Measurements from ENCODE around the gene LRRC49.

LRRC49 gene

GRCh38 chr15:70852501-70853317 is 39.9 kb upstream of the LRRC49 start:
- H3K9me3 ChIP-seq (ENCODE audit: insufficient read depth, low read length, severe bottlenecking) = no peaks in the 10 kb centered on the region
- no peak overlapping the region for H3K4me3 ChIP-seq (ENCODE audit: low read depth in 1 of 2, low read length in 2 of 2)
- H4K20me1 ChIP-seq (ENCODE audit: insufficient read depth, low read length) = no peaks in the 10 kb centered on the region
- H3K79me2 ChIP-seq (ENCODE audit: insufficient read depth, low read length) = no peaks in the 10 kb centered on the region
- no peak for TF ChIP-seq EZH2 (IDR thresholded peaks at IDR 0.05; ENCODE audit: borderline replicate concordance, low read depth, low read length, severe bottlenecking)
- TF ChIP-seq, protein P1, sequence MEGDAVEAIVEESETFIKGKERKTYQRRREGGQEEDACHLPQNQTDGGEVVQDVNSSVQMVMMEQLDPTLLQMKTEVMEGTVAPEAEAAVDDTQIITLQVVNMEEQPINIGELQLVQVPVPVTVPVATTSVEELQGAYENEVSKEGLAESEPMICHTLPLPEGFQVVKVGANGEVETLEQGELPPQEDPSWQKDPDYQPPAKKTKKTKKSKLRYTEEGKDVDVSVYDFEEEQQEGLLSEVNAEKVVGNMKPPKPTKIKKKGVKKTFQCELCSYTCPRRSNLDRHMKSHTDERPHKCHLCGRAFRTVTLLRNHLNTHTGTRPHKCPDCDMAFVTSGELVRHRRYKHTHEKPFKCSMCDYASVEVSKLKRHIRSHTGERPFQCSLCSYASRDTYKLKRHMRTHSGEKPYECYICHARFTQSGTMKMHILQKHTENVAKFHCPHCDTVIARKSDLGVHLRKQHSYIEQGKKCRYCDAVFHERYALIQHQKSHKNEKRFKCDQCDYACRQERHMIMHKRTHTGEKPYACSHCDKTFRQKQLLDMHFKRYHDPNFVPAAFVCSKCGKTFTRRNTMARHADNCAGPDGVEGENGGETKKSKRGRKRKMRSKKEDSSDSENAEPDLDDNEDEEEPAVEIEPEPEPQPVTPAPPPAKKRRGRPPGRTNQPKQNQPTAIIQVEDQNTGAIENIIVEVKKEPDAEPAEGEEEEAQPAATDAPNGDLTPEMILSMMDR (IDR thresholded peaks at IDR 0.05; ENCODE audit: borderline replicate concordance, extremely low read depth, low read length, poor library complexity, severe bottlenecking) = no peak
- ATAC-seq (ENCODE audit: insufficient read depth, low read depth) (no peak), DNase-seq (no peak)
- no peaks in the 10 kb centered on the region for H3K36me3 ChIP-seq (ENCODE audit: insufficient read depth, low read length)
- no peak overlapping the region for H3K4me2 ChIP-seq (ENCODE audit: insufficient read depth, low read length)
- no peaks in the 10 kb centered on the region for H3K4me1 ChIP-seq (ENCODE audit: insufficient read depth, low read length)
- H2AFZ ChIP-seq (ENCODE audit: low read depth, low read length) = no peak overlapping the region
- no peaks in the 10 kb centered on the region for H3K27me3 ChIP-seq (ENCODE audit: insufficient read depth, low read length, poor library complexity)
- no peak overlapping the region for H3K9ac ChIP-seq (ENCODE audit: low read depth, low read length)
- no peak overlapping the region for H3K27ac ChIP-seq (ENCODE audit: low read length)

GRCh38 chr15:70853318-70853972 is 39.2 kb upstream of the LRRC49 start:
- Histone ChIP-seq H3K27ac (ENCODE audit: low read length) (no peak overlapping the region), H3K9ac (ENCODE audit: low read depth, low read length) (no peak overlapping the region), H3K4me1 (ENCODE audit: insufficient read depth, low read length) (no peaks in the 10 kb centered on the region), H3K36me3 (ENCODE audit: insufficient read depth, low read length) (no peaks in the 10 kb centered on the region), H3K27me3 (ENCODE audit: insufficient read depth, low read length, poor library complexity) (no peaks in the 10 kb centered on the region), H3K79me2 (ENCODE audit: insufficient read depth, low read length) (no peaks in the 10 kb centered on the region), H4K20me1 (ENCODE audit: insufficient read depth, low read length) (no peaks in the 10 kb centered on the region), H3K9me3 (ENCODE audit: insufficient read depth, low read length, severe bottlenecking) (no peaks in the 10 kb centered on the region), H3K4me3 (ENCODE audit: low read depth in 1 of 2, low read length in 2 of 2) (no peak overlapping the region), H3K4me2 (ENCODE audit: insufficient read depth, low read length) (no peak overlapping the region), H2AFZ (ENCODE audit: low read depth, low read length) (no peak overlapping the region)
- DNase-seq = no peak
- no peak for ATAC-seq (ENCODE audit: insufficient read depth, low read depth)
- TF ChIP-seq, protein P1 (IDR thresholded peaks at IDR 0.05; ENCODE audit: borderline replicate concordance, extremely low read depth, low read length, poor library complexity, severe bottlenecking) = no peak
- no peak for TF ChIP-seq EZH2 (IDR thresholded peaks at IDR 0.05; ENCODE audit: borderline replicate concordance, low read depth, low read length, severe bottlenecking)

DNA sequence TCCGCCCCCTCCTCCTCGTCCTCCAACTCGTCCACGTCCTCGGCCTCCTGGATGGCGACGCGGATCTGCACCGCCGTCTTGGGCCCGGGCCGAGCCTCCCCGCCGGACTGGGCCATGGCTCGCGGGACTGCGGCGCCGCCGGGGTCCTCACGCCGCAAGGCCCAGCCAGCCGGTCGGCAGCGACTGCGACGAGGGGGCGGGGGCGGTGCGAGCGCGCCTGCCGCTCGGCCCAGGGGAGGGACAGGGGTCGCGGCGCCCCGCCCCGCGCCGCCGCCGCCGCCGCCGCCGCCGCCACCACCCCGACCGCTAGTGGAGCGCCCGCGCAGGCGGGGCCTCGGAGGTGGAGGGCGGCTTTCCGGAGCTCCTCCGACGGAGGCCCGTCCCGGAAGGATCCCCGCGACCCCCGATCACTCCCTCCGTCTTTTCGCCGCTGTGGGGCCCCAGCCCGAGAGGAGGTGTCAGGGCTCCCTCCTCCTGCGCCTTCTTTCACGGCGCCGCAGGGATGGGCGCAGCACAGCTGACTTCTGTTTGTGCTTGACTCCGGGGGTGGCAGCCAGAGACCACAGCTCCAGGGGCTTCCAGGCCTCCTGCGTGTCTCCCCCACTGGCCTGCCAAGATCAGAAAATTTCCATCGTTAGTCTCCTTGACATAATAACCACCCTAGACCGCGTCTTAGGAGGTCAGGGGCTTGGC is 38.5 kb upstream of the LRRC49 start, which contains the start of gene LARP6:
Gene LARP6, minus strand, starts transcription at position 185 of the 693 bp plus-strand sequence. Its CDS starts 69 bp downstream, at position 116.
- Histone ChIP-seq H3K9ac (ENCODE audit: low read depth, low read length) (no peak within 1 kb of the TSS), H3K27ac (ENCODE audit: low read length) (no peak within 1 kb of the TSS), H3K36me3 (ENCODE audit: insufficient read depth, low read length) (no peaks in the 10 kb centered on the region), H3K27me3 (ENCODE audit: insufficient read depth, low read length, poor library complexity) (no peaks in the 10 kb centered on the region), H2AFZ (ENCODE audit: low read depth, low read length) (no peak within 1 kb of the TSS), H3K9me3 (ENCODE audit: insufficient read depth, low read length, severe bottlenecking) (no peaks in the 10 kb centered on the region), H4K20me1 (ENCODE audit: insufficient read depth, low read length) (no peaks in the 10 kb centered on the region), H3K79me2 (ENCODE audit: insufficient read depth, low read length) (no peaks in the 10 kb centered on the region), H3K4me3 (ENCODE audit: low read depth in 1 of 2, low read length in 2 of 2) (no peak within 1 kb of the TSS), H3K4me2 (ENCODE audit: insufficient read depth, low read length) (no peak within 1 kb of the TSS), H3K4me1 (ENCODE audit: insufficient read depth, low read length) (no peaks in the 10 kb centered on the region)
- DNase-seq = no peak
- no peak for ATAC-seq (ENCODE audit: insufficient read depth, low read depth)
- TF ChIP-seq EZH2 (IDR thresholded peaks at IDR 0.05; ENCODE audit: borderline replicate concordance, low read depth, low read length, severe bottlenecking) = no peak
- TF ChIP-seq, protein P1 (IDR thresholded peaks at IDR 0.05; ENCODE audit: borderline replicate concordance, extremely low read depth, low read length, poor library complexity, severe bottlenecking) = no peak

Measured in DND-41 (cell line).